Thymus (tissue), 14 donors: ENCODE data around the gene RFTN1. TPM values are rescaled to one million over a fixed set of nuclear protein-coding genes. Genes with fewer than 3 reads are reported as not detected.

Source experiments
- DNase-seq, 9 donors: peaks; one replicate each; pipeline ENCODE4 v3.0.0-alpha.2; 2013; ENCODE audit warnings: low spot score in 9 of 9, low read depth in 6 of 9, missing footprints in 1 of 9
- H3K27ac ChIP-seq, 2 donors: one replicate each; pipeline ENCODE4 v1.5.1; 2013; ENCODE audit warnings: control low read depth in 1 of 2, low read depth in 1 of 2, low read length in 1 of 2, mild to moderate bottlenecking in 1 of 2, moderate library complexity in 1 of 2
- H3K27me3 ChIP-seq, 2 donors: one replicate each; pipeline ENCODE4 v1.5.1; 2013; ENCODE audit warnings: low read length in 1 of 2; ENCODE audit not compliant: control insufficient read depth in 2 of 2, insufficient read depth in 1 of 2
- H3K36me3 ChIP-seq, 2 donors: one replicate each; pipeline ENCODE4 v1.5.1; 2013; ENCODE audit warnings: low read length in 1 of 2, mild to moderate bottlenecking in 1 of 2, moderate library complexity in 1 of 2; ENCODE audit not compliant: control insufficient read depth in 2 of 2, insufficient read depth in 2 of 2
- H3K4me1 ChIP-seq, 2 donors: one replicate each; pipeline ENCODE4 v1.5.1; 2013; ENCODE audit warnings: low read length in 2 of 2; ENCODE audit not compliant: control insufficient read depth in 2 of 2, insufficient read depth in 2 of 2
- H3K4me3 ChIP-seq, 2 donors: one replicate each; pipeline ENCODE4 v1.5.1; 2013; ENCODE audit warnings: low read length in 2 of 2, control low read depth in 1 of 2, mild to moderate bottlenecking in 1 of 2
- H3K9me3 ChIP-seq, 2 donors: one replicate each; pipeline ENCODE4 v1.5.1; 2013; ENCODE audit warnings: low read length in 1 of 2, mild to moderate bottlenecking in 1 of 2; ENCODE audit not compliant: control insufficient read depth in 2 of 2, insufficient read depth in 1 of 2
- WGBS: extraction: QIAGEN DNeasy Blood & Tissue Kit; methylation state at CpG from one replicate; pipeline ENCODE4 v1.1.7; 2013; 5-methylcytosine and 5-hydroxymethylcytosine counted together
- long read RNA-seq, 10 donors: transcript quantifications; one replicate each; lab custom pipeline, GENCODE V29; 2026
- polyA plus RNA-seq: library from polyadenylated mRNA; stranded (reverse); fragments of 200-250 nt; gene quantifications from one replicate; pipeline ENCODE4 v1.2.3, GENCODE V29; 2013
- total RNA-seq: library from RNA; stranded (reverse); fragments of 120-200 nt; gene quantifications from one replicate; pipeline ENCODE4 v1.2.4, GENCODE V29; 2013
- donor health status: healthy.

RFTN1 gene
- total RNA-seq (87.8 TPM), polyA plus RNA-seq (57.6 TPM)
- long read RNA-seq, donor 1, transcript RFTN1-201 (10 exons, 2,982 nt), result major isoform, 5 of 5 reads
- long read RNA-seq, donor 1, partial matches to known transcripts, result 0 of 5 reads
- long read RNA-seq, donor 1, other reads (novel, unspliced or antisense), result 0 of 5 reads
- long read RNA-seq, donor 2, transcript RFTN1-201 (10 exons, 2,982 nt), result major isoform, 42 of 78 reads
- long read RNA-seq, donor 2, partial matches to known transcripts, result 23 of 78 reads
- long read RNA-seq, donor 2, other reads (novel, unspliced or antisense), result 12 of 78 reads
- long read RNA-seq, donor 3, transcript RFTN1-201 (10 exons, 2,982 nt), result major isoform, 23 of 56 reads
- long read RNA-seq, donor 3, partial matches to known transcripts, result 27 of 56 reads
- long read RNA-seq, donor 3, other reads (novel, unspliced or antisense), result 6 of 56 reads
- long read RNA-seq, donor 4, transcript RFTN1-201 (10 exons, 2,982 nt), result major isoform, 9 of 16 reads
- long read RNA-seq, donor 4, partial matches to known transcripts, result 6 of 16 reads
- long read RNA-seq, donor 4, other reads (novel, unspliced or antisense), result 0 of 16 reads
- long read RNA-seq, donor 5, transcript RFTN1-201 (10 exons, 2,982 nt), result major isoform, 23 of 54 reads
- long read RNA-seq, donor 5, partial matches to known transcripts, result 23 of 54 reads
- long read RNA-seq, donor 5, other reads (novel, unspliced or antisense), result 8 of 54 reads
- long read RNA-seq, donor 6, transcript RFTN1-201 (10 exons, 2,982 nt), result major isoform, 22 of 28 reads
- long read RNA-seq, donor 6, partial matches to known transcripts, result 6 of 28 reads
- long read RNA-seq, donor 6, other reads (novel, unspliced or antisense), result 0 of 28 reads
- long read RNA-seq, donor 7, transcript RFTN1-201 (10 exons, 2,982 nt), result major isoform, 11 of 130 reads
- long read RNA-seq, donor 7, partial matches to known transcripts, result 110 of 130 reads
- long read RNA-seq, donor 7, other reads (novel, unspliced or antisense), result 9 of 130 reads
- long read RNA-seq, donor 8, transcript RFTN1-201 (10 exons, 2,982 nt), result major isoform, 13 of 19 reads
- long read RNA-seq, donor 8, partial matches to known transcripts, result 6 of 19 reads
- long read RNA-seq, donor 8, other reads (novel, unspliced or antisense), result 0 of 19 reads
- long read RNA-seq, donor 9, transcript RFTN1-201 (10 exons, 2,982 nt), result major isoform, 19 of 19 reads
- long read RNA-seq, donor 9, partial matches to known transcripts, result 0 of 19 reads
- long read RNA-seq, donor 9, other reads (novel, unspliced or antisense), result 0 of 19 reads
- long read RNA-seq, donor 10, transcript RFTN1-201 (10 exons, 2,982 nt), result major isoform, 13 of 25 reads
- long read RNA-seq, donor 10, partial matches to known transcripts, result 5 of 25 reads
- long read RNA-seq, donor 10, other reads (novel, unspliced or antisense), result 7 of 25 reads

- Histone ChIP-seq H3K27me3 (no peaks in the 10 kb centered on the region), H3K36me3 (peaks cover 0 to 2% of the 10 kb centered on the region in 2 donors), H3K4me1 (peaks cover 55 to 70% of the 10 kb centered on the region in 2 donors), H3K4me3 (peak within 1 kb of the TSS; percentile 94 to 96), H3K27ac (peak within 1 kb of the TSS; percentile 73 to 94), H3K9me3 (peaks cover 0 to 4% of the 10 kb centered on the region in 2 donors)
- WGBS, result under 1% methylated on average over 92 of the region's 92 CpGs
- DNase-seq, result peak in 5 of 9 donors; percentile 52 to 84 (median 64)
These were observed at the start of gene RFTN1 for GRCh38 chr3:16513141-16514020. TSS of gene RFTN1 (minus strand) at chr3:16513699. CDS start at chr3:16493869, 19,830 bp downstream.

- H3K27ac ChIP-seq, result no peak overlapping the region
- 96% methylated on average over 5 of the region's 5 CpGs for WGBS
- peaks cover 0 to 1% of the 10 kb centered on the region in 2 donors for H3K9me3 ChIP-seq
These were observed 46.3 kb upstream of the RFTN1 start for GRCh38 chr3:16559653-16560365.

GRCh38 chr3:16554126-16554525, 40.6 kb upstream of the RFTN1 start:
- WGBS, result 98% methylated on average over 4 of the region's 4 CpGs
- H3K36me3 ChIP-seq, result no peaks in the 10 kb centered on the region
- H3K4me1 ChIP-seq, result peaks cover 5 to 15% of the 10 kb centered on the region in 2 donors
- no peak overlapping the region for H3K4me3 ChIP-seq
- H3K9me3 ChIP-seq, result no peaks in the 10 kb centered on the region
- DNase-seq, result no peak
- no peaks in the 10 kb centered on the region for H3K27me3 ChIP-seq
- no peak overlapping the region for H3K27ac ChIP-seq

More at GRCh38 chr3:16559653-16560365, 46.3 kb upstream of the RFTN1 start:
- Histone ChIP-seq H3K4me3 (no peak overlapping the region), H3K36me3 (no peaks in the 10 kb centered on the region), H3K4me1 (no peaks in the 10 kb centered on the region), H3K27me3 (no peaks in the 10 kb centered on the region)
- no peak for DNase-seq

GRCh38 chr3:16552757-16553156, 39.3 kb upstream of the RFTN1 start:
- Histone ChIP-seq H3K36me3 (no peaks in the 10 kb centered on the region), H3K27ac (no peak overlapping the region), H3K4me1 (peaks cover 5 to 15% of the 10 kb centered on the region in 2 donors), H3K9me3 (no peaks in the 10 kb centered on the region), H3K4me3 (no peak overlapping the region), H3K27me3 (no peaks in the 10 kb centered on the region)
- DNase-seq, result no peak
- 97% methylated on average over 3 of the region's 3 CpGs for WGBS

- Histone ChIP-seq H3K27me3 (no peaks in the 10 kb centered on the region), H3K4me3 (no peak overlapping the region), H3K36me3 (no peaks in the 10 kb centered on the region), H3K9me3 (no peaks in the 10 kb centered on the region), H3K4me1 (peaks cover 8 to 18% of the 10 kb centered on the region in 2 donors), H3K27ac (no peak overlapping the region)
- WGBS, result 97% methylated on average over 4 of the region's 4 CpGs
- DNase-seq, result no peak
These were observed 38.0 kb upstream of the RFTN1 start for GRCh38 chr3:16551342-16551976.

GRCh38 chr3:16550676-16551341, 37.3 kb upstream of the RFTN1 start:
- DNase-seq, result peak; percentile 60 to 94 (median 89)
- no peak overlapping the region for H3K4me3 ChIP-seq
- H3K9me3 ChIP-seq, result no peaks in the 10 kb centered on the region
- no peak overlapping the region for H3K27ac ChIP-seq
- no peaks in the 10 kb centered on the region for H3K36me3 ChIP-seq
- H3K27me3 ChIP-seq, result no peaks in the 10 kb centered on the region
- H3K4me1 ChIP-seq, result peaks cover 8 to 24% of the 10 kb centered on the region in 2 donors
- WGBS, result 21% methylated on average over 7 of the region's 7 CpGs

- no peaks in the 10 kb centered on the region for H3K9me3 ChIP-seq
- no peaks in the 10 kb centered on the region for H3K27me3 ChIP-seq
- H3K36me3 ChIP-seq, result no peaks in the 10 kb centered on the region
- no peak for DNase-seq
- no peak overlapping the region for H3K4me3 ChIP-seq
- 71% methylated on average over 4 of the region's 4 CpGs for WGBS
- no peak overlapping the region for H3K27ac ChIP-seq
- H3K4me1 ChIP-seq, result peaks cover 8 to 29% of the 10 kb centered on the region in 2 donors
These were observed 36.8 kb upstream of the RFTN1 start for GRCh38 chr3:16550305-16550675.
